Measurements from ENCODE around the gene SEPTIN1.
A peak's percentile ranks its signal among the peaks of the same experiment; 100 is the strongest.

SEPTIN1 gene

GRCh38 chr16:30382111-30382881 lies at the start of gene SEPTIN1:
TSS of gene SEPTIN1 (minus strand) at chr16:30382561. CDS start at chr16:30382542, 19 bp downstream.
- H3K36me3 Mint-ChIP-seq (ENCODE audit: low read depth) = peaks cover 9% of the 10 kb centered on the region
- DNase-seq = no peak
- peaks cover 4% of the 10 kb centered on the region for H3K27me3 Mint-ChIP-seq (ENCODE audit: low read depth, poor library complexity)
- TF ChIP-seq, protein P1, sequence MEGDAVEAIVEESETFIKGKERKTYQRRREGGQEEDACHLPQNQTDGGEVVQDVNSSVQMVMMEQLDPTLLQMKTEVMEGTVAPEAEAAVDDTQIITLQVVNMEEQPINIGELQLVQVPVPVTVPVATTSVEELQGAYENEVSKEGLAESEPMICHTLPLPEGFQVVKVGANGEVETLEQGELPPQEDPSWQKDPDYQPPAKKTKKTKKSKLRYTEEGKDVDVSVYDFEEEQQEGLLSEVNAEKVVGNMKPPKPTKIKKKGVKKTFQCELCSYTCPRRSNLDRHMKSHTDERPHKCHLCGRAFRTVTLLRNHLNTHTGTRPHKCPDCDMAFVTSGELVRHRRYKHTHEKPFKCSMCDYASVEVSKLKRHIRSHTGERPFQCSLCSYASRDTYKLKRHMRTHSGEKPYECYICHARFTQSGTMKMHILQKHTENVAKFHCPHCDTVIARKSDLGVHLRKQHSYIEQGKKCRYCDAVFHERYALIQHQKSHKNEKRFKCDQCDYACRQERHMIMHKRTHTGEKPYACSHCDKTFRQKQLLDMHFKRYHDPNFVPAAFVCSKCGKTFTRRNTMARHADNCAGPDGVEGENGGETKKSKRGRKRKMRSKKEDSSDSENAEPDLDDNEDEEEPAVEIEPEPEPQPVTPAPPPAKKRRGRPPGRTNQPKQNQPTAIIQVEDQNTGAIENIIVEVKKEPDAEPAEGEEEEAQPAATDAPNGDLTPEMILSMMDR (IDR thresholded peaks at IDR 0.05) = no peak
- H3K4me3 Mint-ChIP-seq = no peak within 1 kb of the TSS
- H3K4me1 Mint-ChIP-seq = peaks cover 52% of the 10 kb centered on the region
- peaks cover 4% of the 10 kb centered on the region for H3K9me3 Mint-ChIP-seq
- H3K27ac Mint-ChIP-seq = peak within 1 kb of the TSS; percentile 98

GRCh38 chr16:30430428-30430970 lies 48.1 kb upstream of the SEPTIN1 start:
- Mint-ChIP-seq H3K27ac (no peak overlapping the region), H3K9me3 (peaks cover 4% of the 10 kb centered on the region), H3K36me3 (ENCODE audit: low read depth) (peaks cover 29% of the 10 kb centered on the region), H3K27me3 (ENCODE audit: low read depth, poor library complexity) (peaks cover 18% of the 10 kb centered on the region), H3K4me1 (peaks cover 19% of the 10 kb centered on the region), H3K4me3 (no peak overlapping the region)
- DNase-seq = peak; percentile 32
- TF ChIP-seq, protein P1 (IDR thresholded peaks at IDR 0.05) = no peak

DNA sequence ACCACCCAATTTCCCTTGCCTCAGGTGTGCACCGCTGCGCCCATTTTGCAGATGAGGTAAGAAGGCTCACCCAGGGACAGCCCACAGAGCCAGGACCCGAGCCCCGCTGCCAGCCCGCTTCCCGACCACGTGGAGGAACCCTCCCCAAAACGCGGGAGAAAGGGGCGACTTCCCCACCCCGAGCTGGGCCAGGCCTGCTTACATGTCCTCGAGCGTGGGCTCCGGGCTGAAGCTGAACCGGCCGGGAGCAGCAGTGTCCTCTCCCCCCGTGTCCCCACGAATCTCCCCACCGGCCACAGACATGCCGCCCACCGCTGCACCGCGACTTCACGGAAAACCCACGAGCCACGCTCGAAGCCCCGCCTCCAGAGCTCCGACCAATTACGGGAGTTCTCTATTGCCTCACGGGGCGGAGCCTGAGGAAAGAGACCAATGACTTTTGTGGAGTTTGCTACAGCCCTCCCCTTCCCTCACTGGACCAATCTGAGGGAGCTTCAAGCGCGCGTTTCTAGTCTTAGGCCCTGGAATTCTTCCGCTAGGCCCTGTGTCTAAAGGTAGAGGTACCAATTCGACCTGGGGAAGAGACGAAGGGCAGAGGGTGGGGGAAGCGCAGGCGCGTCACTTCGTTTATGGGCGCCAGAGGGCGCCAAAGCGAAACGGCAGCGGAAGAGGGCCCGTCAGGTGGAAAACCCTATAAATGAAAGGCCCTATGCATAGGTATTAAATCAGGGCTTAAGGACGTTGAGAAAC lies 47.5 kb upstream of the SEPTIN1 start, which contains the start of gene DCTPP1:
Gene DCTPP1, minus strand, starts transcription at position 353 of the 750 bp plus-strand sequence. Its CDS starts 50 bp downstream, at position 303.
- H3K4me3 Mint-ChIP-seq = no peak within 1 kb of the TSS
- H3K36me3 Mint-ChIP-seq (ENCODE audit: low read depth) = peaks cover 30% of the 10 kb centered on the region
- H3K27me3 Mint-ChIP-seq (ENCODE audit: low read depth, poor library complexity) = peaks cover 16% of the 10 kb centered on the region
- H3K27ac Mint-ChIP-seq = no peak within 1 kb of the TSS
- H3K4me1 Mint-ChIP-seq = peaks cover 19% of the 10 kb centered on the region
- TF ChIP-seq, protein P1 (IDR thresholded peaks at IDR 0.05) = peak; percentile 73
- H3K9me3 Mint-ChIP-seq = peaks cover 4% of the 10 kb centered on the region
- peak; percentile 90 for DNase-seq

- Mint-ChIP-seq H3K36me3 (ENCODE audit: low read depth) (peaks cover 35% of the 10 kb centered on the region), H3K4me1 (peaks cover 19% of the 10 kb centered on the region), H3K9me3 (peaks cover 4% of the 10 kb centered on the region), H3K27ac (no peak overlapping the region), H3K27me3 (ENCODE audit: low read depth, poor library complexity) (peaks cover 15% of the 10 kb centered on the region), H3K4me3 (no peak overlapping the region)
- DNase-seq = no peak
- TF ChIP-seq, protein P1 (IDR thresholded peaks at IDR 0.05) = no peak
These were observed 47.0 kb upstream of the SEPTIN1 start for GRCh38 chr16:30429418-30429677.

- H3K4me3 Mint-ChIP-seq = peak overlapping the region; percentile 53
- TF ChIP-seq, protein P1 (IDR thresholded peaks at IDR 0.05) = no peak
- H3K9me3 Mint-ChIP-seq = peaks cover 4% of the 10 kb centered on the region
- H3K36me3 Mint-ChIP-seq (ENCODE audit: low read depth) = peaks cover 47% of the 10 kb centered on the region
- peaks cover 9% of the 10 kb centered on the region for H3K27me3 Mint-ChIP-seq (ENCODE audit: low read depth, poor library complexity)
- no peak for DNase-seq
- H3K27ac Mint-ChIP-seq = no peak overlapping the region
- peaks cover 14% of the 10 kb centered on the region for H3K4me1 Mint-ChIP-seq
These were observed 45.7 kb upstream of the SEPTIN1 start for GRCh38 chr16:30428055-30428454.
